Muscle of leg (tissue), 11 donors: Measurements from ENCODE around the gene THAP7. TPM values are rescaled to one million over a fixed set of nuclear protein-coding genes. Genes with fewer than 3 reads are reported as not detected.

Experiments used
- DNase-seq: peaks from one replicate; pipeline ENCODE4 v3.0.0; 2013
- H3K27ac ChIP-seq: one replicate; pipeline ENCODE4 v1.5.1; 2013; ENCODE audit warnings: mild to moderate bottlenecking, low read length, control low read depth
- H3K27me3 ChIP-seq: one replicate; pipeline ENCODE4 v1.6.1; 2013; ENCODE audit warnings: low read length; ENCODE audit not compliant: control insufficient read depth, insufficient read depth
- H3K36me3 ChIP-seq: one replicate; pipeline ENCODE4 v1.6.1; 2013; ENCODE audit warnings: low read length; ENCODE audit not compliant: control insufficient read depth, insufficient read depth
- H3K4me1 ChIP-seq: one replicate; pipeline ENCODE4 v1.6.1; 2013; ENCODE audit warnings: low read length; ENCODE audit not compliant: control insufficient read depth, insufficient read depth
- H3K4me3 ChIP-seq: one replicate; pipeline ENCODE4 v1.5.1; 2013; ENCODE audit warnings: low read length, control low read depth
- H3K9me3 ChIP-seq: replicated peaks from 2 replicates; pipeline ENCODE4 v1.6.1; 2013; ENCODE audit warnings: low read depth, low read length; ENCODE audit not compliant: control insufficient read depth
- WGBS: methylation state at CpG from one replicate; pipeline ENCODE4 v1.1.5; 2013; ENCODE audit warnings: missing lambda C conversion rate; ENCODE audit not compliant: insufficient coverage; 5-methylcytosine and 5-hydroxymethylcytosine counted together
- polyA plus RNA-seq, 8 donors: library from polyadenylated mRNA; unstranded; fragments of 120-200 nt; gene quantifications; one replicate each; pipeline versions ENCODE4 v1.2.1 to v1.2.3, GENCODE V29; 2013; ENCODE audit warnings: inconsistent platforms in 1 of 8, low replicate concordance in 1 of 8; ENCODE audit not compliant: insufficient read length in 8 of 8, insufficient read depth in 1 of 8
- total RNA-seq: library from RNA; stranded (reverse); fragments of 120-200 nt; gene quantifications from one replicate; pipeline ENCODE4 v1.2.4, GENCODE V29; 2013

THAP7 gene
- total and polyA plus RNA-seq, 9 donors, result 18.8 to 22.1 (median 20.0) TPM

GRCh38 chr22:20953668-20954500 lies 48.0 kb downstream of the THAP7 start:
- H3K9me3 ChIP-seq, result no peaks in the 10 kb centered on the region
- 91% methylated on average over 5 of the region's 8 CpGs for WGBS
- peaks cover 26% of the 10 kb centered on the region for H3K27me3 ChIP-seq
- H3K27ac ChIP-seq, result no peak overlapping the region
- peaks cover 46% of the 10 kb centered on the region for H3K36me3 ChIP-seq
- no peak overlapping the region for H3K4me3 ChIP-seq
- DNase-seq, result no peak
- peaks cover 23% of the 10 kb centered on the region for H3K4me1 ChIP-seq

DNA sequence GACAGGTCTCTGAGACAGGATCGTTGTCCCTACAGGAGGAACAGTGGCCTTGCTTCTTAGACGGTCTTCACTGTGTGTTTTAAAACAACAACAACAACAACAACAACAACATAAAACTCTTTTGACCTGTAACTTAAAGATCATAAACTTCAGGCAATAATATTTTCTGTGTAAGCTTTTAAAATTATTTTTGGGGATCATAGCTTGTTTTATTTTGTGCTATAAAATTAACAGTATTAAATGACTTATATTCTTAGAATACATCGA lies 48.6 kb downstream of the THAP7 start:
- H3K36me3 ChIP-seq, result peaks cover 47% of the 10 kb centered on the region
- H3K27me3 ChIP-seq, result peaks cover 20% of the 10 kb centered on the region
- H3K9me3 ChIP-seq, result no peaks in the 10 kb centered on the region
- no peak overlapping the region for H3K4me3 ChIP-seq
- H3K4me1 ChIP-seq, result peaks cover 21% of the 10 kb centered on the region
- no peak overlapping the region for H3K27ac ChIP-seq
- no CpG with 5 or more reads among the region's 3 CpGs for WGBS
- DNase-seq, result no peak

GRCh38 chr22:20952544-20953341 lies 49.2 kb downstream of the THAP7 start:
- Histone ChIP-seq H3K36me3 (peaks cover 47% of the 10 kb centered on the region), H3K4me1 (peaks cover 16% of the 10 kb centered on the region), H3K9me3 (no peaks in the 10 kb centered on the region), H3K27me3 (peaks cover 15% of the 10 kb centered on the region), H3K4me3 (no peak overlapping the region), H3K27ac (no peak overlapping the region)
- WGBS, result 53% methylated on average over 9 of the region's 13 CpGs
- peak; percentile 51 for DNase-seq

- H3K27ac ChIP-seq, result no peak overlapping the region
- no peak overlapping the region for H3K4me3 ChIP-seq
- no peaks in the 10 kb centered on the region for H3K9me3 ChIP-seq
- H3K4me1 ChIP-seq, result peaks cover 11% of the 10 kb centered on the region
- DNase-seq, result no peak
- H3K27me3 ChIP-seq, result peaks cover 8% of the 10 kb centered on the region
- 81% methylated on average over 5 of the region's 8 CpGs for WGBS
- H3K36me3 ChIP-seq, result peaks cover 48% of the 10 kb centered on the region
Measured at GRCh38 chr22:20951932-20952380, 50.0 kb downstream of the THAP7 start.

DNA sequence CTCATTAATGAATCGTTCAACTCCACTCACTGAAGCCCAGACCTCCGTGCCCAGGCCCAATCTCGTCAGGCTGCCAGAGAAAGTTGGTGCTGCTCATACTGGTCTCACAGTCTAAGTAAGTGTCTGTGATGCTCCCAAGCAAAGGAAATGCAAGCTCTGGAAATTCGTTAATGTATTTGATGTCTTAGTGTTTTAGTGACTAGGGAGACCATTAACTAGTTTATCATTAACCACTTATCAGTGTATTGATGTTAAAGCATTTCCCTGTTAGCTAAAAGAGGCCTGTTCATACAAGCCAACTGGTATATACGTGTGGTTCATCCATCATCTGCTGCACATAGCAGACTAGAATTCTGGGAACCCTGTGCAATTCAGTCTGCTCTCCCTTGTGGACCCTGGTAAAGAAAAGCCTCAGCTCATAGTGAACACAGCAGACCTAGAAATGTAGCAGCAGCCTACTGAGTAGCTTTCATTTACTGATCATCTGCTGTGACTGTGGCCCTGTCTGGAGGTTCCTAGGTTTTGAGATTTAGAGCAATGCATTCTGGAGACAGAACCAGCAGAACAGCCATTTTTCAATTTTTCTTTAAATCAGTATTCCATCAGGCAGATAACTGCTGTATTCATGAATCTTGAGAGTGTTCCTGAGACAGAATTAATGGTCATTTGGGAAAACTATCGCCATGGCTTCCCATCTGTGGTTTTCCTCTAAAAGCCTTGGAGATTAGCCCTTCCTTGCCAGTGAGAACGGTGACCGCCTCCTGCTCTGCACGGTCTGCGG lies 50.6 kb downstream of the THAP7 start:
- H3K27me3 ChIP-seq, result peaks cover 2% of the 10 kb centered on the region
- peaks cover 53% of the 10 kb centered on the region for H3K36me3 ChIP-seq
- no peak for DNase-seq
- no peak overlapping the region for H3K27ac ChIP-seq
- no peaks in the 10 kb centered on the region for H3K9me3 ChIP-seq
- H3K4me1 ChIP-seq, result peaks cover 7% of the 10 kb centered on the region
- no peak overlapping the region for H3K4me3 ChIP-seq
- WGBS, result 90% methylated on average over 6 of the region's 10 CpGs

DNA sequence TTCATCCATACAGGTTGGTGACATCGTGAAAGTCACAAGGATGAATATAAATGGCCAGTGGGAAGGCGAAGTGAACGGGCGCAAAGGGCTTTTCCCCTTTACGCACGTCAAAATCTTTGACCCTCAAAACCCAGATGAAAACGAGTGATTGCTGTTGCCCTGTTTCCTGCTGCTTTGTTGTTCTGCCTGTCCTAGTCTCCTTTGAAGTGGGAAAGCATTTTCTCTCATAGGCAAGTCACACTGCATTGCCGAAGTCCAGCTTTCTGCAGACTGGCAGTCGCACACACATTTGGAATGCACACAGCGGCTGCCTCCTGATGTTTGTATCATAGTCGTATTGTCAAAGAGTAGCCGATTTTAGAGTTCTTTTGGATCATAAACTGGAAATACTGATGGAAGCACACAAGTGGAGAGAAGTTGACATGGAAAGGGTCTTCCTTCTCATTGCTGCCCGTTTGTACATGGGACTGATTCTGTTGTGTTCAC lies 52.2 kb downstream of the THAP7 start:
- H3K27me3 ChIP-seq, result no peaks in the 10 kb centered on the region
- peaks cover 61% of the 10 kb centered on the region for H3K36me3 ChIP-seq
- no peak overlapping the region for H3K4me3 ChIP-seq
- WGBS, result 84% methylated on average over 7 of the region's 13 CpGs
- no peaks in the 10 kb centered on the region for H3K9me3 ChIP-seq
- DNase-seq, result no peak
- H3K4me1 ChIP-seq, result peaks cover 7% of the 10 kb centered on the region
- H3K27ac ChIP-seq, result no peak overlapping the region

Other genes starting within 250 kb of the THAP7 start
- 0.09 TPM for gene SERPIND1, start 228.0 kb downstream of the THAP7 start, total RNA-seq
- 1 to 10 TPM in 1 of 8 donors, under 1 TPM in 4, not detected in 3; 0.05 to 1.5 (median 0.13) TPM for gene SERPIND1, start 228.0 kb downstream of the THAP7 start, polyA plus RNA-seq
- 21.1 TPM for gene PI4KA, start 143.3 kb downstream of the THAP7 start, total RNA-seq
- 10 to 100 TPM; 30.7 to 48.1 (median 36.1) TPM for gene PI4KA, start 143.3 kb downstream of the THAP7 start, polyA plus RNA-seq
- 10.9 TPM for gene SNAP29, start 143.1 kb downstream of the THAP7 start, total RNA-seq
- gene SNAP29, start 143.1 kb downstream of the THAP7 start, polyA plus RNA-seq, result 10 to 100 TPM; 19.5 to 26.6 (median 23.0) TPM
- gene CRKL, start 84.7 kb downstream of the THAP7 start, total RNA-seq, result 36.4 TPM
- 10 to 100 TPM; 39.3 to 56.8 (median 46.9) TPM for gene CRKL, start 84.7 kb downstream of the THAP7 start, polyA plus RNA-seq
- 0.35 TPM for gene AIFM3, start 34.9 kb downstream of the THAP7 start, total RNA-seq
- under 1 TPM in 7 of 8 donors, not detected in 1; 0.14 to 0.66 (median 0.37) TPM for gene AIFM3, start 34.9 kb downstream of the THAP7 start, polyA plus RNA-seq
- 34.2 TPM for gene LZTR1, start 19.8 kb downstream of the THAP7 start, total RNA-seq
- gene LZTR1, start 19.8 kb downstream of the THAP7 start, polyA plus RNA-seq, result 10 to 100 TPM; 27.7 to 42.2 (median 36.2) TPM
- gene P2RX6, start 13.0 kb upstream of the THAP7 start, total RNA-seq, result 19.8 TPM
- 10 to 100 TPM; 15.3 to 29.6 (median 22.8) TPM for gene P2RX6, start 13.0 kb upstream of the THAP7 start, polyA plus RNA-seq
- gene SLC7A4, start 30.4 kb upstream of the THAP7 start, total RNA-seq, result 0.13 TPM
- gene SLC7A4, start 30.4 kb upstream of the THAP7 start, polyA plus RNA-seq, result 1 to 10 TPM in 2 of 8 donors, under 1 TPM in 6; 0.49 to 2.5 (median 0.93) TPM
- 0.09 TPM for gene LRRC74B, start 43.8 kb upstream of the THAP7 start, total RNA-seq
- gene LRRC74B, start 43.8 kb upstream of the THAP7 start, polyA plus RNA-seq, result under 1 TPM in 5 of 8 donors, not detected in 3; 0.13 to 0.34 (median 0.16) TPM